HG03135 (cell line): ENCODE measurements around the gene WDR77.

Experiments used
- ATAC-seq: cut with Tn5 transposase; IDR thresholded peaks from one replicate; pipeline ENCODE4 v1.9.1; 2021; ENCODE audit warnings: mild to moderate bottlenecking, moderate library complexity; ENCODE audit not compliant: unreplicated experiment

The WDR77 gene

DNA sequence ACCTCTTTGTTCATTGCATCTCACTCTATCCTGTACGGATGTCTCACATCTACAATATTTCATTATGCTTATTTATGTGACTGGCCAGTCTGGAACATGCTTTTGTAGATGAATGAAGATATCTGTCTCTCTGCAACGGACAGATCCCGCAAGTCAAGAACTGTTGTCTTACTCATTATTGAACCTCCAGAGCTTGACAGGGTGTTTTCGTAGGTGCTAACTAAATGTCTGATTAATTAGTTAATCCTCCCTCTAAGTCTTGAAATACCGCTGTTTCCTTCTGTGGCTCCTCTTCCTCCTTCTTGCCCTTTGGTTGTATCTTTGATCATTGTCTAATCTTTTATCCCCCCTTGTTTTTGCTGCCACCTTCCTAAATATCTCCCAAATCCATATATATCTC is 21.5 kb upstream of the WDR77 start:
- ATAC-seq = no peak

DNA sequence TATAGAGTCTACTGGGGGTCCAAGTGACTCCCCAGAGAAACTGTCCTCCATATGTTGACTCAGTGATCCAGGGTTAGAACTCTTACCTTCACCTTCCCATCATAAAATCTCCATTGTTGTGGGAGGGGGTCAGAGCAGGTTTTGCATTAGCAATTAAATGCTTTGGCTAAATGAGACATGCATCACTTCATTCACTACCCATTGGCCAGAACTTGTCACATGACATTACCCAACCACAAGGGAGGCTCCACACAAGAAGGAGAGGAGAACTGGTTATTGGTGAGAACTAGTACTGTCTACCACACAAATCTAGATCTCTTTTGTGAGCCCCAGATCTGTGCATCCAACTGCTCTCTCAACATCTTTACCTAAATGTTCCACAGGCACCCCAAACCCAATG is 20.5 kb upstream of the WDR77 start:
- no peak for ATAC-seq

DNA sequence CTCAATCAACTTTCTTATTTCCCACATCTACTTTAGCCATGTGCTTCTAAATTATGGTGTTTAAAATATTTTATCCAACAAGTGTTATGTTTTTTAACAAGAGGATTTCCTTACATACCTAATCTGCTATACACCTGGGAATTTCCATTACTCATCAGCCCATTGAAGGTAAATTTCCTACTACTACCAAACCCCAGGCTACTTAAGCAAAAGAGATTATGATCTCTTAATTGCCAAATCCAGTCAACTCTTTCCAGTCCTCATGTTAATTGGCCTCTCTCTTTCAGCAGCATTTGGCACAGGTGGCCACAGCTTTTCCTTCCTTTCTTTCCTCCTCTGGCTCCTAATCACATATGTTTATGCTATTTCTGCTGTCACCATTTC is 19.7 kb upstream of the WDR77 start:
- ATAC-seq = no peak

DNA sequence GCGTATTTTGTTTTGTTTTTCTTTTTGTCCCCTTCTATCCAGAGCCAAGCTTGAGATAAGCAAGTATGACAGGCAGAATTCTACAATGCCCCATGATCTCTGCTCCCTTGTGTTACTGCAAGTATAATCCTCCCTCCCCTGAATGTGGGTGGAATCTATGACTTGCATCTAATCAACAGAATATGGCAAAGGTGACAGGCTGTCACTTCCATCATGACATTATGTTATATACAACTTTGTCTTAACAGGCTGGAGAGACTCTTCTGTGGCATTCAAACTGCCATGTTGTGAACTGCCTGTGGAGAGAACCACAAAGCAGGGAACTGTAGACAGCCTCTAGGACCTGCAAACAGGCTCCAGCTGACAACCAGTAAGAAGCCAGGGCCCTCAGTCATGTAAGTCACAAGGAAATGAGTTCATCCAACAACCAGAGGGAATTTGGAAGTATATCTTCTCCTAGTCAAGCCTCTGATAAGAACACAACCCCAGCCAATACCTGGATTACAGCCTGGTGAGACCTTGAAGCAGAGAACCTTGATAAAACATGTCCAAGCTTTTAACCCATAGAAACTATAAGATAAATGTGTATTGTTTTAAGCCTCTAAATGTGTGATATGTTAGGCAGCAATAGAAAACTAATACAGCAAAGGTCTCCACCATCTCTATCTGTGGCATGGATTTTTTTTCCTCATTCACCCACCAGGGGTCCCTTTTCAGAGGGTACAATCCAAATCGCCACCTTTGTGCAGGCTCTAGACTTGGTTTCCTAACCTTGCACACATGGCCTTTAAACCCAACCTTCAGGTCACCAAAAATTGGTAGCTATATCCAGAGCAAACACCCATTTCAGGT is 19.0 kb upstream of the WDR77 start:
- ATAC-seq = no peak

DNA sequence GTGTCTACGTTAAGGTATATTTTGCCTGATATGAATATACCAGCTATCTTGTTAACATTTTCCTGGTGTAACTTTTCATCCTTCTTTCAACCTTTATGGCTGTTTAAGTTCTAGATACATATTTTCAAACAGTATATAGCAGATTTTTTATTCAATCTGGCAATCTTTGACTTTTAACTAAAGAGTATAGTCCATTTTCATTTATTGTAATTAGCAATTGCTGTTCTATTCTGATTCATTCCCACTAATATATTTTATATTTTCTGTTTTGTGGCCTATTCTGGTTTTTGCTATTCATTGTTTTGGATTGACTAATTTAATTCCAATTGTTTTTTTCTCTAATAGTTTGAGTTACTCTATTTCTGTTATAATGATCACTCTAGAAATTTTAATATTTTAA is 17.4 kb upstream of the WDR77 start:
- ATAC-seq = no peak

DNA sequence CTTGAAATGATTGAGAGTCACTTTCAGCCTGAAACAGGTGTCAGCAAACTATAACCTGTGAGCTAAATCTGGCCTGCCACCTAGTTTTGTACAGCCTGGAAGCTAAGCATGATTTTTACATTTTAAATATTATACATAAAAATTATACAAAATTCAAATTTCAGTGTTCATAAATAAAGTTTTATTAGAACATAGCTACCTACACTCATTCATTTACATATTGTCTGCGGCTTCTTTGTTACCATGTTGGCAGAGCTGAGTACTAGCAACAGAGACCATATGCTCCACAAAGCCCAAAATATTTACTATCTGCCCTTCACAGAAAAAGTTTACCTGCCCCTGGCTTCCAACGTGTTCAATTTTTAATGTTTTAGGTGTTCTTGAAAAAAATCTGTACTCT is 16.7 kb upstream of the WDR77 start:
- ATAC-seq = no peak

DNA sequence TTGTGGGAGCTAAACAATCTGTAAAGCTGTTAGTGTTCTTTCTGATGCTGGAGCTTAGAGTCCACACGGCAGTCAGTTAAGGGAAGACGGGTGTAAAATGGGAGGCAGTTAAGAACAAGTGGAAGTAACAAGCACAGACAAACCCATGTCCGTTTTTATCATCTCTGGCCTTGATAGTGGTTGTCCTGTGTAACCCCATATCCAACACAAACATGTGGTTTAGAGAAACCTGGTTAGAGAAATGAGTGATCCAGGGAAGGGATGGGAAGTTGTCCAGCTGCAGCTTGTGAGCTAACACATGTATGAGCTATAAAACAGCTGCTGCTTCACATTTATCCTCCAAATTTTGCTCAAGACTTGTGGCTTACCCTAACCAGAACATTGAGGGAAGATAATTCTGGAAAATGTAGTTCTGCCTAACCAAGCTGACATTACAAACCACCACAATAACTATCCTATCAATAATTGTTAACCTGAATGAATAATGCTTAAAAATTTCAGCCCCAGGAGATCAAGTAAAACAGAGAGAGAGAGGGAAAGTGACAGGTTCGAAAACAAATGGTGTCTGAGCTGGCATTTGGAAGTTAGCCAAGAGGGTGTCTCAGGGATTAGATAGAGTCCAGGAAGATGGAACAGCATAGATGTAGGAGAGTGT is 14.1 kb upstream of the WDR77 start:
- no peak for ATAC-seq

DNA sequence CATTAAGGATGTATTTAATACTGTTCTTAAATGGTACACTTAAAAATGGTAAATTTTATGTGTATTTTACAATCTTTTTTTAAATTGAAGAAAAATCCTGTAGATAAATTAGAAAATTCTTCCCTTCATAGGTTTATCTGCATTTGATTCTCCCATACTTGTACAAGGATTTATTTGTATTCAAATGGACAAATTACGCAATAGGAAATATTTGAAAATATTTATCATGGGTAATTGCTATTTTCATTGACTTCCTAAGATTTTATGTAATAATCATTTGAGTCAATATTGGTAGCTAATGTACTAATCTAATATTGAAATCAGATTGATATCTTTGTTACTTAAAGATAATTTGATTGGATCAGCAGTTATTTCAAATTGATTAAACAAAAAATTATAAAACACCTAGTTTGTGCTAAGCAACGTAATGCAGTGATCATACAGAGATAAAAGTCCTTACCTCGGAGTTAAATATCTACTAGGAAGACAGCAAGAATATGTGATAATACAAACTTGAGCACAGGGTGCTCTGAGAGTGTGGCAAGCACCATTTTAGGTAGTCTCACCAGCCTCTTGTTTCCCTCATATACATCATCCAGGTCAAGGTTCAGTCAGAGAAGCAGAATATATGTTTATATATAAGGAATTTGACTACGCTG is 13.4 kb upstream of the WDR77 start:
- ATAC-seq = no peak

DNA sequence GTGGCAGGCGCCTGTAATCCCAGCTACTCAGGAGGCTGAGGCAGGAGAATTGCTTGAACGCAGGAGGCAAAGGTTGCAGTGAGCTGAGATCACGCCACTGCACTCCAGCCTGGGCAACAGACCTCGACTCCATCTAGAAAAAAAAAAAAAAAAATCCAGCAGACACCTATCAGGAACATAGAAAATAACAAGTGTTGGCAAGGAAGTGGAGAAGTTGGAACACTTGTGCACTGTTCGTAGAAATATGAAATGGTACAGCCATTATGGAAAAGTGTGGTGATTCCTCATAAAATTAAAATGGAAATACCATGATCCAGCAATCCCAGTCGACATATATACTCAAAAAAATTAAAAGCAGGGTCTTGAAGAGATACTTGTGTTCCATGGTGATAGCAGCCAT is 12.7 kb upstream of the WDR77 start:
- no peak for ATAC-seq

DNA sequence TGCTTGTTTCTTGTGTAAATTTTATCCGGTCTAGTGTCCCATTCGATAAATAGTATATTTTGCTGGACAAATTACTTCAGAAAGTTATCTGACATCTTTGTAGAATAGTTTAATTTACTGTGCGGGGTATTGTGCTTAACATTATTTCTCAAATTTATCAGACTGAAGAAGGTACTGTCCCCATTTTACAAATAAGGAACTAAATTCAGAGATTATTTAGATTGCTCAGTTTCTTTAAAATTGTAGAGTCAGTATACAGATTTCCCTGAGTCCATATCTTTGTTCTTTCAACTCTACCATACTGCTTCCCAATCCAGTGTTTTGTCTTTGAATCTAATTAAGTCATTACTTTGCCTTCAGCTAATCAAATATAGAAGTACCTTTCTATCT is 6.6 kb upstream of the WDR77 start:
- ATAC-seq = no peak

DNA sequence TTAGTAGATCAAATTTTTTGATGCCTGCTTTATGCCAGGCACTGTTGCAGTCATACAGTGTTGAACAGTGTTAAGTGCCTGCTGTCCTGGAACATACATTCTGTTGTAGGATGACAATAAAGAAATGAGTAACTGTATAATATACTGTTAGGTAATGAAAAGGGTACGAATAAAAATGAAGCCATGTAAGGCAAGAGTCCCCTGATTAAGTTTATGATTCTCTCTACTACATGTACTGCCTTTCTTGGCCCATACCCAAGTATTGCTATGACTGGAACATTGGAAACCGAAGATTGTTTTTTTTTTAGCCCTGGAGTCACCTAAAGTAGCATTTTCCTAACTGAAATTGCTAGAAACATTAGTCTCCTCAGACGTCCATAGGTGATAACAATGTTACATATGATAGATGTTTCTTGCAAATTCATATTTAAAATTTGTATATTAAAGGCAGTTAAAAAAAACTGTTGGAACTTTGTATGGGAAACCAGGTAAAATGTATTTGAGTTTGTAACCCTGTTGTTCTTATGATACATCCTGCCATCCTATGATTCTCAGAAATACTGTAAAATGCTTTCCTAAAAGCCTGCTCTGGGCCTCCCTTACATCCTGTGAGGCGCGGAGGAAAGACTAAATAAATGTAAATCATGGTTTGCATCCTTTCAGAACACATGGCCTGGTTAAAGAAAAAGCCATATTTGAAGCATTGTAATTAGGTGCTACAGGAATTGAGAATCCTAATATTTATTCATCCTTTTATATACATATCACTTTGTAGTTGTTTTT is 6.0 kb upstream of the WDR77 start:
- ATAC-seq = no peak

DNA sequence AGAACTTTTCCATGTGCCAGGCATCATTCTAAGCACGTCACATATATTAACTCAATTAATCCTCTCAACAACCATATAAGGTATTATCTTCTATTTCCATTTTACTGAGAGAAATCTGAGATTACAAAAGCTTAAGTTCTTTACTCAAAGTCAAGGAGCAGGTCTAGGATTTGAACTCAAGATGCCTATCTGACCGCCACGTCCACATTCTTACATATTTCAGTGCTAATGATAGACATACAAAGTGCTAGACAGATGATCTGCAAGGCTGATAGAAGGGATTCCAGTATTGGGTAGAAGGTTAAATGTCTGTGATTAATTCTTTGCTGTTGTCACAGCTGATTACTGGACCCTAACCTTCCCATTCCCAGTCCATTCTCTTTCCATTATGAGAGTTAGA is 4.7 kb upstream of the WDR77 start:
- ATAC-seq = no peak

DNA sequence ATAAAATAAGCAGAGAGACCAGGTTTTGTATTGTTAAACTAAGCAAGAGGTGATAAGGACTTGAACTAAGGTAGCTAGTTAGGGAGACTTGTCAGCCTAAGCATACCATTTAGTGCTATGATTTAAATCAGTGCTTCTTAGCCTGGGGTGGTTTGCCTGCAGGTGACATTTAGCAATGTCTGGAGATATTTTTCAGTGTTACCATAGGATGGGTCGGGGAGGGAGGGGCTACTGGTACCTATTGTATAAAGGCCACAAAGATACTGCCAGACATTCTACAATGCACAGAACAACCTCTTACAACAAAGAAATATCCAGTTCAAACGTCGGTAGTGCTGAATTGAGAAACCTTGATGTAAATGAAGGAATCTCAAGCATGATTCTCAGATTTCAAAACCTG is 3.5 kb upstream of the WDR77 start:
- ATAC-seq = no peak

DNA sequence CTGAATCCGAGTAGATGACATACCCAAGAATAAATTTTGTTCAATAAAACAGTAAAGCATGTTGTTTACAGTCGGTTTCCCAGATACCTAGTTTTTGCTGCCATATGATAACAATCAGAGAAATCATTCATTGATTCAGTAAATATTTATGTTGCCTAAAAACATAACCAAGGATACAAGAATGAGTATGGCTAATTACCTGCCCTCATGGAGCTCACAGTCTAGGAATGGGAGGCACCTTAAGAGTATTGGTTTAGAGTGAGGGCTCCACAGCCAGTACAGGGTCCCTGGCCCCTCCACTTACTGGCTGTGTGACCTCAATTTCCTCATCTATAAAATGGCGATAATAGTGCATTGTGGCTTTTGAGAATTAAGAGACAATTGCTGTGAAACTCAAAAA is 1.1 kb upstream of the WDR77 start:
- no peak for ATAC-seq

DNA sequence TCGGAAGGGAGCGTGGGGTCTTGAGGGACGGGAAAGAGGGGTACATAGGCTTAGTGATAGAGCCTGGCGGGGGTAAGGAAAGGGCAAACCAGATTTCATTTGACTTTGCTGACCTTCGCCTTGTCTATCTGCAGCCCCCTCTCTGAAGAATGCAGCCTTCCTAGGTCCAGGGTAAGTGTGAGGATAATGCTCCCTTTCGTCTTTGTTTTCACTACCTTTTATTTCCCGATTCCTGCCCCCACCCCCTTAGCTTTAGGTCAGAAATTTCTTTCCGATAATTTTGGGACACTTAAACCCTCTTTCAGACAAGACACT is 604 bp upstream of the WDR77 start:
- ATAC-seq = no peak

DNA sequence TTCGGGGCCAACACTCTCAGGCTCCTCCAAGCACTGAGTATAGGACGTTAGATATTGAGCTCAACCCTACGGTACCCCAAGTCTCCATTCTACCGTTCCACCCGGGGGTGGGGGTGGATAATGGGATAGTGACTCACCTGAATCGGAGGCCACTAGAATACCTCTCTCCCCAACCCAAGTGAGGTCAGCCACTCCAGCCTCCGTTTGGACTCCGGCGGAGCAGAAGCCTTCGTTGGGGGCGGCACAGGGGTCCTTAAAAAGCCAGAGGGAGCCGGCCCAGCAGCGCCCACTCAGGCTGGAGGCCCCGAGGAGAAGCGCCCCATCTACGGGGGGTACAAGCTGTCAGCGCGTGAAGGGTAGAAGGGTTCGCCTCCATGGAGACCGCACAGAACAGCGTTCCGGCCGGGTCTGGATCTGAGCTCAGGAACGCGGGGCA is 556 bp downstream of the WDR77 start:
- peak; percentile 30 for ATAC-seq

DNA sequence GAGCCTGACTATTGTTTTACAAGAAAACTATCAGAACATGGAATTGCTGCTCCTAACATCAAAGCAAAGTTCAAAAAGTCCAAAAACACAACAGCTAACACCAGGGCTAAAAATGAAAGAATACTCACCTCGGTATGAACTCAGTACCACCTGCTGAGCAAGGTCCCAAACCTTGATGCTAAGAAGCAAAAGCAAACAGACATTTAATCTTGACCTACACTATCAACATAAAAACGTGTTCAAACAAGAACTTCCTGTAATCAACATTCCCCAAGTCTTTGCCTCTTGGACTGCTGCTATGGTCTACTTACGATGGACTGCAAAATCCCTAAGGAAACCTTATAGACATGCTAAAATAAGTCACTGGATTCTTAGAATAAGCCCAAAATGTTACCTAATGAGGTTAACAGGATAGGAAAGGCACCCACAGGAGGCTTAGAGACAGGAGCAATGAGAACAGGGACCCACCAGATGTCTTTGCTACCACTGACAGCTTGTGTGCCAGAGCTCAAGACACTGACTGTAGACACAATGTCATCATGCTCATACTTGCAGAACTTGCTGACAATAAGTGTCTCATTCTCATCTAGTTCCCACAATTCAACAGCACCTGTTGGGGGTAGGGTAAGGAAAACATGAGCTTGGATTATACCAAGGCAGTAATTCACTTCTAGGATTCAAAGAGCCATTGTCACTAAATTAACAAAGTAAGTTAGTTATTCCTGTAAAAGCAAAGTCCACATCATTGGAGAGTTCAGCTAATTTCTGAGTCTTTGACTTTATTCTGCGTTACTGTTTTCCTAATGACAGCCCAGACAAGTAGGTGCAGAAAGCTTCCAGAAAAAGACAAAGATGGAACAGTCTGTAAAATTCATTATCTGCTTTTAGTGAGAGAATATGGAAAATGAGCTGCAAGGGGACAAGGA is 1.8 kb downstream of the WDR77 start:
- ATAC-seq = no peak

DNA sequence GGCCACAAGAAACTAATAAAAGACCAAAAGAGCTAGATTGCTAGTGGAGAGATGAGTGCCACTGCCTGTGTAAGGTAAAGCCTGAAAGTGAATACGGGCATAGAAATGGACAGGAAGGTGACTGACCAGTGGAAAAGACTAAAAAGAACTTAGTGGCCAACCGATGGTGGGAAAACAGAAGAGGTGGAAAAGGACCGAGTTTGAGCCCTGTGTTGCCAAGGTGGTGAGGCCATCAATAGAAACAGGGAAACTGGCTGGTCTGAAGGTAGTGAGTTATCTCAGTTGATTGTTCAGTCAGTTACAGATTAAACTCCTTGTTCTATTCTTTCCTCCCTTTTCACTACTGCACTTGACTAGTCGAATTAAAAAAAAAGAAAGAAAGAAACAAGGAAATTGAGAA is 2.5 kb downstream of the WDR77 start:
- ATAC-seq = no peak

DNA sequence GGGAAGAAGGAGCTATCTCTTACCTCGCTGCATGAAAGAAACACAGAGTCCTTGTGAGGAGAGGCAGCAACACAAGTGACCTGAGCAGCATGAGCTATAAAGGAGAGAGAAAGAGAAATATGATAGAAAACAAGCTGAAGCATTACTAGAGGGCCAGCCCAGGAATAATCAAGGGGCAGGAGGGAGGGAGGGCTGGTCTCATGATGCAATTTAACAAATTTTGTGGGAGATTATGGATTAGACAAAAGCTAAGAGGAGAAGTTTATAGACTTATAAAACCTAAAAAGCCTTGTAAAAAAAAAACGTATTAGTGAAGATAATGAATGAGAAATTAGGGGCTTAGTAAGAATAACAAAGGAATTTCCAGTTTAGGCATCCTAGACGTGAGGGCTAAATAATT is 5.0 kb downstream of the WDR77 start:
- ATAC-seq = no peak

DNA sequence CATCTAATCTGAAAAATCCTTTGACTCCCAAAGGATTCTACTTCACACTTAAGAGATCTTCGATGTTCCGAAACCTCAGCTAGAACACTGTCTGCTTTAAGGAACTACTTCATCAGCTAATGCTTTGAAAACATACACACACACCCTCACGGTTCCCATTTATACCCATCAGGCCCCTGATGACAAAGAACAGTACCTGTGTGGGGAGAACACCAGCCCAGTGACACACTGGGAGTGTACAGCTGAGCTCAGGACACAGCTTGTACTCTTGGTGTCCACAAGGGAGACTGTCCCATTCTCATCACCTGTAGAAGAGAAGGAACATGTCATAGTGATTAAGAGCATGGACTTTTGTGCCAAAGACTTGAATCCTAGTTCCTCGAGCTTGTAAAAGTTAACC is 6.6 kb downstream of the WDR77 start:
- no peak for ATAC-seq
